ENCODE data around the gene RNF141. TPM values are rescaled to one million over a fixed set of nuclear protein-coding genes. Genes with fewer than 3 reads are reported as not detected.

RNF141 gene
- total RNA-seq, 1 donor from 2014 or later = 35.9 TPM

DNA sequence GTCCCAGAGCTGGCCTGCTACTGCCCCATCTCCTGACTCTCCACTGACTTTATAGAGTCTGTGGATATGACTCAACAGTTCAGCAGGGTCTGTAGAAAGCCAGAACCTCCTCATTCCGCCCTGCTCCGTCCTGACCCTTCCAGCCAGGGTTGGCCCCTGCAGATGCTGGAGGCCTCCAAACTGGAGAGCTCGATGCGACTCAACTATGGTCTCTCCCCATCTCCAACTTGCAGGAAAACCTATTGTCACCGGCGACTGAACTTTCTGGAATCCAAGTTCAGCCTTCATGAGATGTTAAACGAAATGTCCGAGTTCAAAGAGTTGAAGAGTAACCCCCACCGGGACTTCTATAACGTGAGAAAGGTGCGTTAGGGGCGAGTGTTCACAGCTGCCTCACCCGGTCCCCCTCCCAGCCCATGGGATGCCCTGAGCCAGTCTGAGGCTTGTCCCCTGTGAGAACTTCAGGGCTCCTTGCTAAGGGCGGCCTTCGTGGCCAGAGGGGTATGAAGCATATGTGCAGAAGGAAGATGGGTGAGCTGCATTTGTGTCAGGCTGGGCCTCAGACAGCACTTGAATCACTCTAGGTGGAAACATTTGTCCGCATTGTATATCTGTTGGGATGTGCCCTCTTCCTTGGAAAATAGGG, 53.9 kb downstream of the RNF141 start:
- Mint-ChIP-seq H3K4me1 (ENCODE audit: low read depth) (peaks cover 13% of the 10 kb centered on the region), H3K9me3 (ENCODE audit: low read depth) (no peaks in the 10 kb centered on the region), H3K4me3 (ENCODE audit: unreplicated experiment) (no peak overlapping the region), H3K27me3 (ENCODE audit: low read depth) (no peaks in the 10 kb centered on the region), H3K27ac (ENCODE audit: unreplicated experiment) (no peak overlapping the region), H3K36me3 (ENCODE audit: low read depth) (no peaks in the 10 kb centered on the region)
- TF ChIP-seq, protein P1, sequence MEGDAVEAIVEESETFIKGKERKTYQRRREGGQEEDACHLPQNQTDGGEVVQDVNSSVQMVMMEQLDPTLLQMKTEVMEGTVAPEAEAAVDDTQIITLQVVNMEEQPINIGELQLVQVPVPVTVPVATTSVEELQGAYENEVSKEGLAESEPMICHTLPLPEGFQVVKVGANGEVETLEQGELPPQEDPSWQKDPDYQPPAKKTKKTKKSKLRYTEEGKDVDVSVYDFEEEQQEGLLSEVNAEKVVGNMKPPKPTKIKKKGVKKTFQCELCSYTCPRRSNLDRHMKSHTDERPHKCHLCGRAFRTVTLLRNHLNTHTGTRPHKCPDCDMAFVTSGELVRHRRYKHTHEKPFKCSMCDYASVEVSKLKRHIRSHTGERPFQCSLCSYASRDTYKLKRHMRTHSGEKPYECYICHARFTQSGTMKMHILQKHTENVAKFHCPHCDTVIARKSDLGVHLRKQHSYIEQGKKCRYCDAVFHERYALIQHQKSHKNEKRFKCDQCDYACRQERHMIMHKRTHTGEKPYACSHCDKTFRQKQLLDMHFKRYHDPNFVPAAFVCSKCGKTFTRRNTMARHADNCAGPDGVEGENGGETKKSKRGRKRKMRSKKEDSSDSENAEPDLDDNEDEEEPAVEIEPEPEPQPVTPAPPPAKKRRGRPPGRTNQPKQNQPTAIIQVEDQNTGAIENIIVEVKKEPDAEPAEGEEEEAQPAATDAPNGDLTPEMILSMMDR (IDR thresholded peaks at IDR 0.05) = no peak
- no peak for DNase-seq (ENCODE audit: low spot score)

DNA sequence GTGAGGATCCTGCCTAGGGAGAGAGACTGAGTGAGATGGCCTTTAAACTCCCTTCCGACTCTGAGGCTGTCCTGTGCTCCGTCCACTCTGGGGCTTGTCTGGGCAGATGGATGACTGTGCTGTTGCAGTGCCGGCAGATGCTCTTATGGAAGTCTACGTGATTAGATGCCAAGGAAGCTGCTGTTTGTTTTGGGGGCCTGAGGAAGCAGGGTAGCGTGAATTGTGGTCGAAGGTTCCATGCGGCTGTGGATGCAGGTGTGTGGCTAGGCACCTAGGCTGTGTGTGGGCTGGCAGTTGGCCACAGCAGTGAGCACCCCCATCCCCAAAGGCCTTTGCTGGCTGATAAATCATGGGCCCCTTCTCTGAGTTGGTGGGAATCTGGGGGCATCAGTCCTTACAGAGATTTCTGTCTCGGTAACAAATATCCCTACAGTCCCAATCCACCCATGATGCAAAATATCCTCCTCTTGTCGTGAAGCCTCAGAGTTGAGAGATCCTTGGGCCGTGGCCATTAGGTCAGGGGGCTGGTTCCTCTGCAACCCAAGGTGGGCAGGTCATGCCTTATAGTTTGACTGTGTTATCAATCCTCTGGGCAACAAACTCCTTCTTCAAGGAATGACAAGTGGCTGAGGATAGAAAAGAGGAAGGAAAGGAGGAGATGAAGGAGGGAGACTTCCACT, 54.7 kb downstream of the RNF141 start:
- Mint-ChIP-seq H3K36me3 (ENCODE audit: low read depth) (no peaks in the 10 kb centered on the region), H3K4me1 (ENCODE audit: low read depth) (peaks cover 13% of the 10 kb centered on the region), H3K9me3 (ENCODE audit: low read depth) (no peaks in the 10 kb centered on the region), H3K27me3 (ENCODE audit: low read depth) (no peaks in the 10 kb centered on the region), H3K27ac (ENCODE audit: unreplicated experiment) (no peak overlapping the region), H3K4me3 (ENCODE audit: unreplicated experiment) (no peak overlapping the region)
- no peak for DNase-seq (ENCODE audit: low spot score)
- TF ChIP-seq, protein P1 (IDR thresholded peaks at IDR 0.05) = no peak

DNA sequence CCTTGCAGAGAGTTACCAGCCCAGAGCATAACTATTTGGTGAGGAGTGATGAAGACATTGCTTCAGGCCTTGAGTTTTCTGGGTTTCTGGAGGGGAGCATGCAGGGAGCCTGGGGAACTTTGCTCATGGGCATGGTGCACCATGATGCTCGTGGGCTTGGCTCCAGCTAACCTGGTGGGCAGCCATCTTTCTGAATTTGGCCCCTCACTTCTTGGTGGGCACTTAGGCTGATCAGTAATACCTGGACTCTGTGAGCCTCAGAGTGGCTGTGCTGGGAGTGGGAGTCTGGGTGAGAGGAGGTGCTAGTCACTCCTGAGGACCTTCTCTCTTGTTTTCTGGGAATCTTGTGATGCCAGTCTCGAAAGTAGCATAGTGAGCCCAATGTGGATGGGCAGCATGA, 55.3 kb downstream of the RNF141 start:
- Mint-ChIP-seq H3K36me3 (ENCODE audit: low read depth) (no peaks in the 10 kb centered on the region), H3K9me3 (ENCODE audit: low read depth) (no peaks in the 10 kb centered on the region), H3K27me3 (ENCODE audit: low read depth) (no peaks in the 10 kb centered on the region), H3K4me1 (ENCODE audit: low read depth) (peaks cover 8% of the 10 kb centered on the region), H3K4me3 (ENCODE audit: unreplicated experiment) (no peak overlapping the region), H3K27ac (ENCODE audit: unreplicated experiment) (no peak overlapping the region)
- TF ChIP-seq, protein P1 (IDR thresholded peaks at IDR 0.05) = no peak
- no peak for DNase-seq (ENCODE audit: low spot score)

DNA sequence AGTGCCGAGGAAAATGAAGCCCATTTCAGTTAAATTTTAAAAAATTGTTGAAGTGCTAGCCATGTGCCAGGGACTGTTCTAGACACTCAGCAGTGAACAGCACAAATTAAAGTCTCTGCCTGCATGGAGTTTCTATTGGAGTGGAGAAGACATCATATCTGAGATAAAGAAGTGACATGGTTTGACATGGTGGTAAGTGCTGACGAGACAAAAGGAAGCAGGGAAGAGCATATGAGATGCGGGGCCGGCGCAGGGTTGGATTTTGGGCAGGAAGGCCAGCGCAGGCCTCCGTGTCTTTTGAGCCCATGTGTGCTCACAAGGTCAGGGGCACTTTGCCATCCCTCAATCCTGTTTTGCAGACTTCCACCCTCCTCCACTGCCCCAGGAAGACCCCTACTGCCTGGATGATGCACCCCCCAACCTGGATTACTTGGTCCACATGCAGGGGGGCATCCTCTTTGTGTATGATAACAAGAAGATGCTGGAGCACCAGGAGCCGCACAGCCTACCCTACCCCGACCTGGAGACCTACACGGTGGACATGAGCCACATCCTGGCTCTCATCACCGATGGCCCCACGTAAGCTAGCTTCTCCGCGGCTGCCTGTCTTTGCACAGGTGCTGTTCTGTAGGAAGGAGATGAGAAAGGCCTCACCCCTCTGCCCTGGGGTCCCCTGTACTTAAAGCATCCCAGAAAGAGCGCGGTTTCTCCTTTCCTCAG, 56.4 kb downstream of the RNF141 start:
- H3K27me3 Mint-ChIP-seq (ENCODE audit: low read depth) = no peaks in the 10 kb centered on the region
- no peak overlapping the region for H3K4me3 Mint-ChIP-seq (ENCODE audit: unreplicated experiment)
- no peak for DNase-seq (ENCODE audit: low spot score)
- no peaks in the 10 kb centered on the region for H3K36me3 Mint-ChIP-seq (ENCODE audit: low read depth)
- TF ChIP-seq, protein P1 (IDR thresholded peaks at IDR 0.05) = no peak
- no peak overlapping the region for H3K27ac Mint-ChIP-seq (ENCODE audit: unreplicated experiment)
- H3K4me1 Mint-ChIP-seq (ENCODE audit: low read depth) = no peaks in the 10 kb centered on the region
- H3K9me3 Mint-ChIP-seq (ENCODE audit: low read depth) = no peaks in the 10 kb centered on the region

DNA sequence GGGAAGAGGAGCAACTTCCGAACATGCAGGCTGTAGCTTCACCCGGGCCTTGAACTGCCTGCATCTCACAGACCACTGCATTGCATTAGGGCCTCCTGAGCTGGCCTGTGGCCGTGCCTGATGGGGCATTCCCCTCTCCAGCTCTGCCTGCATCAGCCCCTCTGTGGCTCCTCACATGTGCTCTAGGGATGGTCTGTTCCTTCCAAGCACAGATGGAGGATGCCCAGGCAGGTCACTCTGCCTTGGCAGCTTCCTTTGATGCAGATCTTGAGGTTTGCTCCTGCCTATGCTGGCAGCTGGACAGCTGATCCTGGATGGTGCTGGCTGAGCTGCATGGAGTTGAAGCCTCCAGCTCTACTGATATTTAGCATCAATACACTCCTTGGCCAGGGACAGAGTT, 57.4 kb downstream of the RNF141 start:
- TF ChIP-seq, protein P1 (IDR thresholded peaks at IDR 0.05) = no peak
- no peaks in the 10 kb centered on the region for H3K27me3 Mint-ChIP-seq (ENCODE audit: low read depth)
- H3K36me3 Mint-ChIP-seq (ENCODE audit: low read depth) = no peaks in the 10 kb centered on the region
- H3K27ac Mint-ChIP-seq (ENCODE audit: unreplicated experiment) = no peak overlapping the region
- no peak overlapping the region for H3K4me3 Mint-ChIP-seq (ENCODE audit: unreplicated experiment)
- no peak for DNase-seq (ENCODE audit: low spot score)
- H3K9me3 Mint-ChIP-seq (ENCODE audit: low read depth) = no peaks in the 10 kb centered on the region
- no peaks in the 10 kb centered on the region for H3K4me1 Mint-ChIP-seq (ENCODE audit: low read depth)

Data from chondrocyte (in vitro differentiated cells).